ENCODE measurements around the gene FOXN4.

Gene FOXN4

DNA sequence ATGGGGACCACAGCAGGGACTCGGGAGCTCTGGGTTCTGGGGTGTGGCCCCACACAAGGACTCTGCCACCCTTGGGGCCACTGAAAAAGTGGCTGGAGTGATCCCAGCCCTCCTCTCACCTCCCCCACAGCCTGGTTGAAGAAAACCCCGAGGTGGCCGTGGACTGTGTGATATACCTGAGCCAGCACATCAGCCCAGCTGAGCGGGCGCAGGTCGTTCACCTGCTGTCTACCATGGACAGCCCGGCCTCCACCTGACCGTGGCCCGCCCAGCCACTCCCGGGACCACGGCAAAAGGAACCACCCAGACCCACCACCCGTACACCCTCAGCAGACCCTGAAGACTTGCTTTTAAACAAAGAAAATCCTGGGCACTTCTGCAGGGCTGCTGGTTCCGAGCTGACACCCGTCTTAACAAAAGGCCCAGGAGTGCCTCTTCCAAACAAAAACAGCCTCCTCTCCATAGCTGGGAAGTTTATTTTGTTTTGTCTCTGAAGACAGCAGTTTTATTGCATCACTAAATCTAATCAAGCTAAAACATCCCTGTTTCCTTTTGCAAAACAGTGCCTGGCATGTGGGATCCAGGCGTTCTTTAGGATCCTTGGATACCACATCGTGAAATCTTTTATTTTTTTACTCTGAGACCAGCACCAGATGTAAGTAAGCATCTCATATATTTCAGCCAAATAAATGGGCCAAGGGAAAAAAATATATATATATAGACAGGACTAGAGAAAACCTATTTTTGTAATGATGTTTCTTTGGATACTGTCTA, 42.8 kb downstream of the FOXN4 start:
- TF ChIP-seq, protein P1, sequence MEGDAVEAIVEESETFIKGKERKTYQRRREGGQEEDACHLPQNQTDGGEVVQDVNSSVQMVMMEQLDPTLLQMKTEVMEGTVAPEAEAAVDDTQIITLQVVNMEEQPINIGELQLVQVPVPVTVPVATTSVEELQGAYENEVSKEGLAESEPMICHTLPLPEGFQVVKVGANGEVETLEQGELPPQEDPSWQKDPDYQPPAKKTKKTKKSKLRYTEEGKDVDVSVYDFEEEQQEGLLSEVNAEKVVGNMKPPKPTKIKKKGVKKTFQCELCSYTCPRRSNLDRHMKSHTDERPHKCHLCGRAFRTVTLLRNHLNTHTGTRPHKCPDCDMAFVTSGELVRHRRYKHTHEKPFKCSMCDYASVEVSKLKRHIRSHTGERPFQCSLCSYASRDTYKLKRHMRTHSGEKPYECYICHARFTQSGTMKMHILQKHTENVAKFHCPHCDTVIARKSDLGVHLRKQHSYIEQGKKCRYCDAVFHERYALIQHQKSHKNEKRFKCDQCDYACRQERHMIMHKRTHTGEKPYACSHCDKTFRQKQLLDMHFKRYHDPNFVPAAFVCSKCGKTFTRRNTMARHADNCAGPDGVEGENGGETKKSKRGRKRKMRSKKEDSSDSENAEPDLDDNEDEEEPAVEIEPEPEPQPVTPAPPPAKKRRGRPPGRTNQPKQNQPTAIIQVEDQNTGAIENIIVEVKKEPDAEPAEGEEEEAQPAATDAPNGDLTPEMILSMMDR (IDR thresholded peaks at IDR 0.05; ENCODE audit: control extremely low read depth, extremely low read depth, low read depth, missing control alignments): no peak
- ChIA-PET CTCF (interaction anchor here (1.2 to 4.5 kb wide), 4 partner anchors 118 to 127 kb away, joined by 5 to 42 read pairs (median 15); no protein-coding TSS in a partner anchor), POLR2A (no interaction called here)
- DNase-seq (ENCODE audit: extremely low spot score): no peak

DNA sequence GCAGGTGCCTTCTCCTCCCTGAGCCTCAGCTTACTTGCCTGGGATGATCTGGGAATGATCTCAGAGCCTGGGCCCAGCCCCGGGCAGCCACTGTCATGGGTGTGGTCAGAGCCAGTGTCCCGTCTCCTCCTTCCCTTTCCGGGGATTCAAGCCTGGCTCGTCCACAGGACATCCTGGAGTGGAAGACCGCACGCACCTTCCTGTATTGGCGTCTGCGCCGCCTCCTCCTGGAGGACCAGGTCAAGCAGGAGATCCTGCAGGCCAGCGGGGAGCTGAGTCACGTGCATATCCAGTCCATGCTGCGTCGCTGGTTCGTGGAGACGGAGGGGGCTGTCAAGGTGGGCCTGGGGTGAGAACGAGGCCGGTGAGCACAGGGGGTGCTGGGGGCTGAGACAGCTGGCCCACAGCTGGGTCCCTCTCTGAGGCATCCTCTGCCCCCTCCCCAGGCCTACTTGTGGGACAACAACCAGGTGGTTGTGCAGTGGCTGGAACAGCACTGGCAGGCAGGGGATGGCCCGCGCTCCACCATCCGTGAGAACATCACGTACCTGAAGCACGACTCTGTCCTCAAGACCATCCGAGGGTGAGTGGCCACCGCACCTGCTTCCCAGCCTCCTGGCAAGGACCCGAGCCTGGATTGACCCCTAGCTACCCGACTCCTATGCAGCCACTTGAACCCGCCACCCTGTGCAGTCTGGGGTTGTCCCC, 44.0 kb downstream of the FOXN4 start:
- TF ChIP-seq, protein P1 (IDR thresholded peaks at IDR 0.05; ENCODE audit: control extremely low read depth, extremely low read depth, low read depth, missing control alignments): no peak
- POLR2A ChIA-PET: no interaction called here

DNA sequence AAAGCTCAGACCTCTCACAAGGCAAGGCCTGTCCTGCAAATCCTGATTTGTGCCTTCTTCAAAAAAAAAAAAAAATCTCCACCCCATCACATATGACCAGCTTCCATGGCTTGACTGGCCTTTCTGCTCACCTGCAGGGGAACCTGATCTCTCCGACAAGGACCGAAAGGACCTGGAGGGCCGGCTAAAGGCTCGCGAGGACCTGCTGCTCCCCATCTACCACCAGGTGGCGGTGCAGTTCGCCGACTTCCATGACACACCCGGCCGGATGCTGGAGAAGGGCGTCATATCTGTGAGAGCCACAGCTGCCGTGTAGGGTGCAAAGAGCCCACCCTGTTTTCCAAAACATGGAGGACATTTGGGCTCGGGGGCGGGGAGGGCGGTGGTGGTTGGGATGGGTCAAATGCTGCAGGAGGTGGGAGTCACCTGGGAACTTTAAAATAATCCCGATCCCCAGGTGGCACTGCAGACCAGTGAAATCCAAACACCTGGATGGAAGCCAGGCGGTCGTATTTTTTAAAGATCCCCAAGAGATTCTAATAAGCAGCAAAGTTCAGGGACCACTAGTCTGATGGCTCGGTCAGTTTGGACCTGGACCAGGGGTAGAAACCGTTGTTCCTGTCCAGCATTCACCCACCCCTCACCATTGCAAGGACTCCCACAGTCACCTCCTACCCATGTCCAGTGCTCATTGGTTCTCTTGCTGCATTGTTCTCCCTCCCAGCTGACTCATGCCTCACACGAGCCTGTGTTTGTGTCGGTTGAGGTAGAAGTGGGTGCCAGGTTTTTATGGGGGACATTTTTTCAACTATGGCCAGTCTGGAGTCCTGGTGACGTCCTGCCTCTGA, 44.8 kb downstream of the FOXN4 start:
- TF ChIP-seq, protein P1 (IDR thresholded peaks at IDR 0.05; ENCODE audit: control extremely low read depth, extremely low read depth, low read depth, missing control alignments): peak; percentile 72
- DNase-seq (ENCODE audit: extremely low spot score): peak; percentile 85
- POLR2A ChIA-PET: no interaction called here
- CTCF ChIA-PET: interaction anchor here (0.7 to 4.5 kb wide), 13 partner anchors 11 to 131 kb away, joined by 3 to 42 read pairs (median 4); no protein-coding TSS in a partner anchor

More for the DNA sequence above, 44.0 kb downstream of the FOXN4 start:
- no peak for DNase-seq (ENCODE audit: extremely low spot score)
- CTCF ChIA-PET: interaction anchor here (0.8 to 4.5 kb wide), 7 partner anchors 10 to 130 kb away, joined by 4 to 42 read pairs (median 10); no protein-coding TSS in a partner anchor

DNA sequence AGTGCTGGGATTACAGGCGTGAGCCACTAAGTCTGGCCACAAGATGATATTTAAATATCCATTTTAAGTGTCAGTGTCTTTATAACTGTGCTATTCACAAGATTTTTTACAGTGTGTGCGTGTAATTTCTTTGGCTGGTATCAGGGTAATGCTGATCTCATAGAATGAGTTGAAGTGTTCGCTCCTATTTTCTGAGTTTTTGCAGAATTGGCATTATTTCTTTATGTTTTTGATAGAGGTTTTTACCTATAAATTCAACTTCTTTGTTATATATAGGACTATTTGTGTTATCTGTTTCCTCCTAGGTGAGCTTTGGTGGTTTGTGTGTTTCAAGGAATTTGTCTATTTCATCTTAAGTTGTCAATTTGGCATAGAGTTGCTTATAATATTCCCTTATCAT, 45.6 kb downstream of the FOXN4 start:
- DNase-seq (ENCODE audit: extremely low spot score): no peak
- ChIA-PET CTCF (interaction anchor here (0.7 to 4.5 kb wide), 13 partner anchors 11 to 512 kb away, joined by 3 to 42 read pairs (median 4); no protein-coding TSS in a partner anchor), POLR2A (no interaction called here)

DNA sequence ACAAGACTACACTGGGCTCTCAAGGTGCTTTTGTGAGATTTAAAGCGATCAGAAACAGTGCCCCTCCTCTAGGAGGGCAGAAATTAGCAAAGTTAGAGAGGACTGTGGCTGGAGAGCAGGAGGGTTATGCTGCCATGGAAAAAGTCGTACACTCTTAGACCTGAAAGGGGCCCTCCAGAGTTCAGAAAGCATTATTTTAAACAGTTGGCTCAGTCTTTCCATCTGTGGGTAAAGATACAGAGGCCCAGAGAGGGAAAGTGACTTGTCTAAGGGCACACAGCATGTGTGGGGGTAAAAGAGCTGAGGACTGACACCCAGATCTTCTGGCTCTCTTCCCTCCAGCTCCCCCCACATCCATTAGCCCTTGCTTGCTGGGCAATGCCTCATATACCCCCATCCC, 47.1 kb downstream of the FOXN4 start:
- DNase-seq (ENCODE audit: extremely low spot score): no peak
- POLR2A ChIA-PET: no interaction called here
- CTCF ChIA-PET: interaction anchor here (0.7 to 4.5 kb wide), 5 partner anchors 9 to 132 kb away, joined by 3 to 42 read pairs (median 5); no protein-coding TSS in a partner anchor
- TF ChIP-seq, protein P1 (IDR thresholded peaks at IDR 0.05; ENCODE audit: control extremely low read depth, extremely low read depth, low read depth, missing control alignments): no peak

More for the DNA sequence above, 45.6 kb downstream of the FOXN4 start:
- TF ChIP-seq, protein P1 (IDR thresholded peaks at IDR 0.05; ENCODE audit: control extremely low read depth, extremely low read depth, low read depth, missing control alignments): no peak

DNA sequence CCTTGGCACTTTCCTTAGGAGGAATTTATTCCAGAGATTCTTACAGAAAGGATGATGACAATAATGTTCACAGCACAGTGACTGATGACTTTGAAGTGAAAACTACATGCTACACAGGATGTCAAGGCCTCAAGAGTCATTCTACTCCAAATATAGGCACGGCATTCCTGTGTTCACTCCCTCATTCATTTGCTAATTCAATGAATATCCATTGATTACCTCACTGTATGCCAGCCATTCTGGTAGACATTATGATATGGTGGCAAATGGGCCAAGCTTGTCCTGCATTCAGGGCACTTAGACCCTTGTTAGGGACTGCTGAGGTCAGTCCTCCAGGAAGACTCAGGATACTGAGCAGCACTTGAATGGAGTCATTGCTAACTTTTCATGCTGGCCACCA, 48.0 kb downstream of the FOXN4 start:
- ChIA-PET POLR2A (no interaction called here), CTCF (interaction anchor here (1.7 kb wide), 1 partner anchor 8 kb away, joined by 9 read pairs; no protein-coding TSS in a partner anchor)

More for the DNA sequence above, 48.0 kb downstream of the FOXN4 start:
- TF ChIP-seq, protein P1 (IDR thresholded peaks at IDR 0.05; ENCODE audit: control extremely low read depth, extremely low read depth, low read depth, missing control alignments): no peak
- DNase-seq (ENCODE audit: extremely low spot score): no peak
